ENCODE results near the gene MED27. TPM values are rescaled to one million over a fixed set of nuclear protein-coding genes. Genes with fewer than 3 reads are reported as not detected.

MED27 gene
- total and polyA plus RNA-seq, 7 experiments from 2014 or later, result 11.5 to 44.2 (median 25.7) TPM

GRCh38 chr9:131887680-131888079, 192.0 kb downstream of the MED27 start:
- Mint-ChIP-seq H3K4me1 (peaks cover 0 to 2% (median 0%) of the 10 kb centered on the region in 7 donors), H3K36me3 (peaks cover 0 to 54% (median 11%) of the 10 kb centered on the region in 5 donors)
- intact Hi-C loops (cut with micrococcal nuclease), result no loop called here

GRCh38 chr9:131886826-131887225, 192.8 kb downstream of the MED27 start:
- H3K9me3 ChIP-seq (ENCODE audit: control insufficient read depth in 2 of 3, low read length in 3 of 3), result no peaks in the 10 kb centered on the region
- ChIA-PET CTCF (no interaction called here), POLR2A (no interaction called here)
- Mint-ChIP-seq H3K4me3 (no peak overlapping the region), H3K36me3 (peaks cover 0 to 46% (median 6%) of the 10 kb centered on the region in 5 donors), H3K27me3 (no peaks in the 10 kb centered on the region), H3K4me1 (peaks cover 0 to 5% (median 0%) of the 10 kb centered on the region in 7 donors), H3K9me3 (no peaks in the 10 kb centered on the region), H3K27ac (no peak overlapping the region)
- peaks cover 0 to 15% (median 0%) of the 10 kb centered on the region in 3 experiments for H3K36me3 ChIP-seq (ENCODE audit: control insufficient read depth in 2 of 3, insufficient read depth in 3 of 3, low read length in 3 of 3)
- intact Hi-C loops (cut with micrococcal nuclease), result no loop called here
- no peaks in the 10 kb centered on the region for H3K4me1 ChIP-seq (ENCODE audit: control insufficient read depth in 2 of 2, insufficient read depth in 2 of 2, low read length in 2 of 2)
- H3K4me3 ChIP-seq (ENCODE audit: low read length), result no peak overlapping the region
- ATAC-seq (no peak), DNase-seq (no peak)
- no peaks in the 10 kb centered on the region for H3K27me3 ChIP-seq (ENCODE audit: control insufficient read depth in 2 of 2, insufficient read depth in 2 of 2, low read length in 2 of 2)
- H3K27ac ChIP-seq (ENCODE audit: low read depth, low read length), result no peak overlapping the region

More at GRCh38 chr9:131887680-131888079, 192.0 kb downstream of the MED27 start:
- Histone ChIP-seq H3K4me3 (ENCODE audit: low read length) (no peak overlapping the region), H3K36me3 (ENCODE audit: control insufficient read depth in 2 of 3, insufficient read depth in 3 of 3, low read length in 3 of 3) (peaks cover 0 to 22% (median 0%) of the 10 kb centered on the region in 3 experiments), H3K9me3 (ENCODE audit: control insufficient read depth in 2 of 3, low read length in 3 of 3) (no peaks in the 10 kb centered on the region), H3K27ac (ENCODE audit: low read depth, low read length) (no peak overlapping the region), H3K27me3 (ENCODE audit: control insufficient read depth in 2 of 2, insufficient read depth in 2 of 2, low read length in 2 of 2) (no peaks in the 10 kb centered on the region), H3K4me1 (ENCODE audit: control insufficient read depth in 2 of 2, insufficient read depth in 2 of 2, low read length in 2 of 2) (no peaks in the 10 kb centered on the region)
- Mint-ChIP-seq H3K27ac (no peak overlapping the region), H3K27me3 (no peaks in the 10 kb centered on the region), H3K9me3 (no peaks in the 10 kb centered on the region), H3K4me3 (no peak overlapping the region)
- ChIA-PET CTCF (no interaction called here), POLR2A (no interaction called here)
- ATAC-seq (no peak), DNase-seq (no peak)

- Mint-ChIP-seq H3K4me1 (peaks cover 0 to 10% (median 7%) of the 10 kb centered on the region in 7 donors), H3K27me3 (no peaks in the 10 kb centered on the region), H3K4me3 (no peak overlapping the region), H3K9me3 (no peaks in the 10 kb centered on the region), H3K27ac (no peak overlapping the region), H3K36me3 (peaks cover 0 to 29% (median 4%) of the 10 kb centered on the region in 5 donors)
- Histone ChIP-seq H3K27me3 (ENCODE audit: control insufficient read depth in 2 of 2, insufficient read depth in 2 of 2, low read length in 2 of 2) (no peaks in the 10 kb centered on the region), H3K4me3 (ENCODE audit: low read length) (no peak overlapping the region), H3K36me3 (ENCODE audit: control insufficient read depth in 2 of 3, insufficient read depth in 3 of 3, low read length in 3 of 3) (peaks cover 0 to 7% (median 0%) of the 10 kb centered on the region in 3 experiments), H3K27ac (ENCODE audit: low read depth, low read length) (no peak overlapping the region), H3K4me1 (ENCODE audit: control insufficient read depth in 2 of 2, insufficient read depth in 2 of 2, low read length in 2 of 2) (no peaks in the 10 kb centered on the region), H3K9me3 (ENCODE audit: control insufficient read depth in 2 of 3, low read length in 3 of 3) (no peaks in the 10 kb centered on the region)
- intact Hi-C loops (cut with micrococcal nuclease), result no loop called here
- CTCF ChIA-PET, result no interaction called here
- POLR2A ChIA-PET, result no interaction called here
- no peak for ATAC-seq
- no peak for DNase-seq
Observed at GRCh38 chr9:131885144-131885609, 194.5 kb downstream of the MED27 start.

DNA sequence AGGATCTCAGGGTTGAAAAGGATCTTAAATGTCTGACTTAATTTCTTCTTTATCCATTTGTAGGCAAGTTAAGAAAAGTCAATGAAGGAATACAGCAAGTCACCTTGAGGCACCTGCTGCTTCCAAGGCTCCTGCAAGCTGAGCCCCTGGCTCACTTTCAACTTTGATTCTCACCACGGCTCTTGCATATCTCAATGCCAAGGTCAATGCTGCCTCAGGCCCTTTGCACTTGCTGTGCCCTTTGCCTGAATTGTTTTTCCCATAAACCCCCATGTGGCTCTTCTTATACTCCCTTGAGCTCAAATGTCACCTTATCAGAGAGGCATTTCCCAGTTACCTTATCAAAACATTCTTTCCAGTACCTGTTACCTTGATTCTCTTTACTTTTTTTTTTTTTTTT, 195.4 kb downstream of the MED27 start:
- Histone ChIP-seq H3K9me3 (ENCODE audit: control insufficient read depth in 2 of 3, low read length in 3 of 3) (no peaks in the 10 kb centered on the region), H3K36me3 (ENCODE audit: control insufficient read depth in 2 of 3, insufficient read depth in 3 of 3, low read length in 3 of 3) (no peaks in the 10 kb centered on the region), H3K27me3 (ENCODE audit: control insufficient read depth in 2 of 2, insufficient read depth in 2 of 2, low read length in 2 of 2) (no peaks in the 10 kb centered on the region), H3K4me3 (ENCODE audit: low read length) (no peak overlapping the region), H3K4me1 (ENCODE audit: control insufficient read depth in 2 of 2, insufficient read depth in 2 of 2, low read length in 2 of 2) (no peaks in the 10 kb centered on the region), H3K27ac (ENCODE audit: low read depth, low read length) (no peak overlapping the region)
- Mint-ChIP-seq H3K36me3 (peaks cover 0 to 25% (median 4%) of the 10 kb centered on the region in 5 donors), H3K4me3 (no peak overlapping the region), H3K4me1 (peaks cover 0 to 10% (median 9%) of the 10 kb centered on the region in 7 donors), H3K9me3 (no peaks in the 10 kb centered on the region), H3K27ac (no peak overlapping the region), H3K27me3 (no peaks in the 10 kb centered on the region)
- POLR2A ChIA-PET, result no interaction called here
- intact Hi-C loops (cut with micrococcal nuclease), result no loop called here
- CTCF ChIA-PET, result no interaction called here
- ATAC-seq, result no peak
- no peak for DNase-seq

DNA sequence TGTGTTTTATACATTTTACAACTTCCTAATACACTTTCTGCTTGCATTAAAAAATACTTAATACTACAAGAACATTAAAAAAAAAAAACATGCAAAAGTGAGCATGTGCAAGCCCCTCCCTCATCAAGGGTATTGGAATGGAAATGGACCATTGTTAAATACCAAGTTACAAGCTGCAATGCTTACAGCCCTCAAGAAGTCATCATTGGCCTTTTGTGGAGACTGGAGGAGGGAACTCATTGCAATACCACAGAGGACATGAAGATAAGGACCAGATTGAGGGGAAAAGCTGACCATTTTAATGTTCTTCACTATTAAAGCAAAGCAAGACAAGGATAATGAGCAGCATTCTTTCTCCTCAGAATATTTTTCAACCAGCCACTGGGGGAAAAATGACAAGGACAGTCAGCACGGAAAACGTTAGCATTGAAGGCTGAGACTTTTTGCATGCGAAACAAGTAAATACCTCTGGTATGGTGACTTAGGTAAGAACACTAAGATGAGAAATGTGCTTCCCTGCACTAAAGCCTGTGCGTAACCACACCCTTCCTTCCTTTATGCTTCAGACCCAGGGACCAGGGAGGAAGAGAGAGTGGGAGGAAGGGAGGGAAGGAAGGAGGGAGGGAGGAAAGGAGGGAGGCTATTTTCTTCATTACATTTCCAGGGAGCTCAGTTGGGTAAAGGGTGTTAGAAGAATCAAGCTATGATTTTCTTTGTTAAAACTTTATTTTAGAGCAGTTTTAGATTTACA, 198.7 kb downstream of the MED27 start:
- intact Hi-C loops (cut with micrococcal nuclease), result no loop called here
- CTCF ChIA-PET, result no interaction called here

DNA sequence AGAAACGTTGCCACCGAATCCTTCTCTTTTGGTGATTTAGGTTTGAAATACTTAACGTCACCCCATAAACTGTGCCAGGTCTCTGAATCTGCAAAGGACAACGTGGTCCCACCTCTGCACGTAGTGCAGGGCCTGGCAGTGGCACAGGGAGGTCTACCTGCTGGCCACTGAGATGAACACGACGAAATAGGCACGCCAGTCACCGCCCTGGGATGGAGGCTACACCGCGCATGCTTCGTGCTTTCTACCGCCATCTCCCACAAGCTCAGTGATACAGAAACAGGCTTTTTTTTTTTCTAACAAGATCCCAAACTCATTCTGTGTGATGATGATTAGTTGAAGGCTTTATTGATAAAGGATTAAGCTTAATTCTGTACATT, 199.8 kb downstream of the MED27 start:
- Mint-ChIP-seq H3K4me3 (no peak overlapping the region), H3K4me1 (peaks cover 0 to 36% (median 9%) of the 10 kb centered on the region in 7 donors), H3K36me3 (peaks cover 0 to 26% (median 0%) of the 10 kb centered on the region in 5 donors), H3K27me3 (no peaks in the 10 kb centered on the region), H3K9me3 (no peaks in the 10 kb centered on the region), H3K27ac (no peak overlapping the region)
- Histone ChIP-seq H3K4me3 (ENCODE audit: low read length) (no peak overlapping the region), H3K4me1 (ENCODE audit: control insufficient read depth in 2 of 2, insufficient read depth in 2 of 2, low read length in 2 of 2) (no peaks in the 10 kb centered on the region), H3K36me3 (ENCODE audit: control insufficient read depth in 2 of 3, insufficient read depth in 3 of 3, low read length in 3 of 3) (no peaks in the 10 kb centered on the region), H3K27me3 (ENCODE audit: control insufficient read depth in 2 of 2, insufficient read depth in 2 of 2, low read length in 2 of 2) (no peaks in the 10 kb centered on the region), H3K27ac (ENCODE audit: low read depth, low read length) (no peak overlapping the region), H3K9me3 (ENCODE audit: control insufficient read depth in 2 of 3, low read length in 3 of 3) (no peaks in the 10 kb centered on the region)
- intact Hi-C loops (cut with micrococcal nuclease), result loop anchor here in 1 of 2 donors (5.0 kb wide), 1 partner anchor 43 kb away; no protein-coding TSS in a partner anchor
- no peak for DNase-seq
- ATAC-seq, result no peak
- CTCF ChIA-PET, result no interaction called here
- POLR2A ChIA-PET, result interaction anchor here (0.6 kb wide), 1 partner anchor 521 kb away, joined by 3 read pairs; no protein-coding TSS in a partner anchor

More for the DNA sequence above, 198.7 kb downstream of the MED27 start:
- ATAC-seq (no peak), DNase-seq (no peak)
- Mint-ChIP-seq H3K4me1 (peaks cover 0 to 26% (median 9%) of the 10 kb centered on the region in 7 donors), H3K36me3 (peaks cover 0 to 28% (median 0%) of the 10 kb centered on the region in 5 donors), H3K27ac (no peak overlapping the region), H3K4me3 (peak overlapping the region in 1 of 10 donors; percentile 2), H3K9me3 (no peaks in the 10 kb centered on the region), H3K27me3 (no peaks in the 10 kb centered on the region)
- no peak overlapping the region for H3K4me3 ChIP-seq (ENCODE audit: low read length)
- no peaks in the 10 kb centered on the region for H3K4me1 ChIP-seq (ENCODE audit: control insufficient read depth in 2 of 2, insufficient read depth in 2 of 2, low read length in 2 of 2)
- H3K9me3 ChIP-seq (ENCODE audit: control insufficient read depth in 2 of 3, low read length in 3 of 3), result no peaks in the 10 kb centered on the region
- H3K27me3 ChIP-seq (ENCODE audit: control insufficient read depth in 2 of 2, insufficient read depth in 2 of 2, low read length in 2 of 2), result no peaks in the 10 kb centered on the region
- H3K27ac ChIP-seq (ENCODE audit: low read depth, low read length), result no peak overlapping the region
- no peaks in the 10 kb centered on the region for H3K36me3 ChIP-seq (ENCODE audit: control insufficient read depth in 2 of 3, insufficient read depth in 3 of 3, low read length in 3 of 3)
- POLR2A ChIA-PET, result no interaction called here

Measured in naive thymus-derived CD4-positive, alpha-beta T cell (primary cell).